GM12874 (cell line): ENCODE measurements around the gene MX2.

ENCODE experiments used
- TF ChIP-seq, protein P1 (sequence below): IDR thresholded peaks from 2 replicates; pipeline ENCODE4 v1.5.1; 2011; ENCODE audit warnings: low read depth, mild to moderate bottlenecking, control low read depth, low read length, moderate library complexity; ENCODE audit not compliant: insufficient read depth

Gene MX2

DNA sequence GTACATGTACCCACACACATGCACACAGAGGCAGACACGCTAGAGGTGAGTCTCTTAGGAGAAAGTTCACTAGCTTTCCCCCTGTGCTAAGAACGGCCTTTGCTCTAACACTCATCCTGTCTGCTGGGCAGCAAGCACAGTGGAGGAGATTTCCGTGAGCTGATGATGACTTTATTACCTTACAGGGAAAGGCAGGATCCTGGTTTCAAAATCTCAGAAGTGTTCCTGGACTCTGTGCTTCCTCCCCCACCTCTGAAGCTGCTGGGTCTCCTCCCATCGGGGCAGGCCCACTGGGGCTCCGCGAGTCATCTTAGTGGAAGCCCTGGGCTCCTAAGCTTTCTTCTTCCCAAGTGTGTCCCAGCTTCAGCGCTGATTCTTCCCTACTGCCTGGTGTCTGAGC lies 42.6 kb upstream of the MX2 start:
- TF ChIP-seq, protein P1, sequence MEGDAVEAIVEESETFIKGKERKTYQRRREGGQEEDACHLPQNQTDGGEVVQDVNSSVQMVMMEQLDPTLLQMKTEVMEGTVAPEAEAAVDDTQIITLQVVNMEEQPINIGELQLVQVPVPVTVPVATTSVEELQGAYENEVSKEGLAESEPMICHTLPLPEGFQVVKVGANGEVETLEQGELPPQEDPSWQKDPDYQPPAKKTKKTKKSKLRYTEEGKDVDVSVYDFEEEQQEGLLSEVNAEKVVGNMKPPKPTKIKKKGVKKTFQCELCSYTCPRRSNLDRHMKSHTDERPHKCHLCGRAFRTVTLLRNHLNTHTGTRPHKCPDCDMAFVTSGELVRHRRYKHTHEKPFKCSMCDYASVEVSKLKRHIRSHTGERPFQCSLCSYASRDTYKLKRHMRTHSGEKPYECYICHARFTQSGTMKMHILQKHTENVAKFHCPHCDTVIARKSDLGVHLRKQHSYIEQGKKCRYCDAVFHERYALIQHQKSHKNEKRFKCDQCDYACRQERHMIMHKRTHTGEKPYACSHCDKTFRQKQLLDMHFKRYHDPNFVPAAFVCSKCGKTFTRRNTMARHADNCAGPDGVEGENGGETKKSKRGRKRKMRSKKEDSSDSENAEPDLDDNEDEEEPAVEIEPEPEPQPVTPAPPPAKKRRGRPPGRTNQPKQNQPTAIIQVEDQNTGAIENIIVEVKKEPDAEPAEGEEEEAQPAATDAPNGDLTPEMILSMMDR, result no peak

DNA sequence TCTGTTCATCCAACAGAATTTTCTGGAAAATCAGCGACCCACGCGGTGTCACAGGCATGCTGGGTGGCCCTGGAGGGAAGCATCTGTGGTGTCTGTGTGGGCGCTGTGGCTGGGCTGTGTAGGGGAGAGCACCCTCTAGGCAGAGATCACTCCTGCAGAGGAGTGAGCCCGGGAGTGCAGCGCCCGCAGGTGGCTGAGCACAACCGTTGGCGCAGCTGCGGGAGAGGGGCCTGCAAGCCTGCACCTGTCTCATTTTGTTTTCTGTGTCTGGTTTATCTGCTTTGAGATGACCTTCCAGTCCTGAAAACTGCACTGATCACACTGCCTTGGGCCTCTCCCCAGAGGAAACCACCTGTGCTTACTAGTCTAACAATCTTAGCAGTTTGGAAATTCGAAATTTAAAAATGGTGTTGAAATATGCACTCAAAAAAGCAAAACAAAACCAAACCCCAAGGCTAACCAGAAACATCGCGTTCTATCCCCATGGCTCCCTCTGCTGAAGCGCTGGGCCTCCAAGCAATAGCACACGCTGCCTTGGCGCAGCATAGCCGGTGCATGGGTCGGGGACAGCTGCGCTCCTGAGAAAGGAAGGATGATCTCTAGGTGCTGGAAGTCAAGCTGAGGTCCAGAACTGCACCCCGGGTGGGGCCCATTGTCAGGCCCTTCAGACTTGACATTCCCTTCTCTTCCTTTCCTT lies 40.5 kb upstream of the MX2 start:
- TF ChIP-seq, protein P1, result no peak

DNA sequence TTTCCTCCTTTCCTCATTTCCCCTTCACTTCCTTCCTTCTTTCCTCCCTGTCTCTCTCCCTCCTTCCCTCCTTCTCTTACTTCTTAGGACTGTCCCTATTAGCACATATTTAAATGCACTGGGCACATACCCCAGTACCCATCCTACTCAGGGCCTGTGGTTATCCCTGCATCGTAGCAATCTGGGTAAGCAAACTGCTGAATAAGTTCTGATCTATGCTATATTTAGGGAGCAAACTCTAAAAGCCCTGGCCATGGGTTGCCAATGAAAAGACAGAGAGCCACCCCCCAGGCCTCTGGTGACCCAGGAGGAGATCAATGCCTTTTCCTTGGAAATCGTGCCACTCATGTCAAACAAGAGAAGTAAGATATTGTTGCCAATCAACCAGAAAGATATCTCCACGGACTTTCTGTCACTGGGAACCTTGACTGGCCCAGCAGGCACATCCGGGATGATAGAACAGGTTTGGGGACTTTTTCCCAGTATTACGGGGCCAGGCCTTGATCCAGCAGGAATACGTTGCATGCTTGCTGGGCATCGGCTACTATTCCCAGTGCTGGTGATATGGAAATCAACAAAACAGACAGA lies 39.8 kb upstream of the MX2 start:
- TF ChIP-seq, protein P1, result no peak

DNA sequence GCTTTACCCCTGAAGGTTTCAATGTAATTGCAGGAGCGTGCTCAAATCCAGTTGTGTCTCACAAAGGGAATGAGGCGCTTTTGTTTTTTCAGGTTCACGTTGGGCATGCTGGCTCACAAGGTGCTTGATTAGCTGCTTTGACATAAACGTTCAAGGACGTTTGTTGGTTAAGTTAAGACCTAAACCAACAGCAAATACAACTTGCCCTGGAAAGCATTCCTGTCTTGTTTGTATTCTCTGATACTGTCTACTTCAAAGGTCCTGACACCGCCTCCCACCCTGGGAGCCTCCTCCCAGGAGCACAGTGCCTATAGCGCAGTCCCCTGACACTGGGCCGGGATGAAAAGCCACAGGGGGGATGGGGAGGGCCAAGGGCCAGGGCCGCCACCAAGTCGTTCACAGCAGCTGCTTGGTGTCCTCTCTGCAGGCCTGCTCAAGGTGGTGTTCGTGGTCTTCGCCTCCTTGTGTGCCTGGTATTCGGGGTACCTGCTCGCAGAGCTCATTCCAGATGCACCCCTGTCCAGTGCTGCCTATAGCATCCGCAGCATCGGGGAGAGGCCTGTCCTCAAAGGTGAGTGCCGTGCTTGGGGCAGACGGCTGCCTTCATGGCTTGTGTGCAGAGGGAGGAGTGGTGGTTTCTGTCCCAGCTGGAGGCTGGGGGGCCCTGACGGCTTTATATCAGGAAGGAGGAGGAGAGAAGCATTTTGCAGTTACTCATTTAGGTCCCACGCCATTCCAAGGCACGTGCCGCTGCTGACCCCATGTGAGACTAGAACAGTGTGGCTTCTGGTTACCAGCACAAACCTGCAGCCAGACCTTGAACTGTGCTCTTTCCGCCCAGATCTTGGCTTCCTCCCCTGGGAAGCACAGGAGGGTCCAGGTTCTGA lies 39.1 kb upstream of the MX2 start:
- TF ChIP-seq, protein P1, result no peak

DNA sequence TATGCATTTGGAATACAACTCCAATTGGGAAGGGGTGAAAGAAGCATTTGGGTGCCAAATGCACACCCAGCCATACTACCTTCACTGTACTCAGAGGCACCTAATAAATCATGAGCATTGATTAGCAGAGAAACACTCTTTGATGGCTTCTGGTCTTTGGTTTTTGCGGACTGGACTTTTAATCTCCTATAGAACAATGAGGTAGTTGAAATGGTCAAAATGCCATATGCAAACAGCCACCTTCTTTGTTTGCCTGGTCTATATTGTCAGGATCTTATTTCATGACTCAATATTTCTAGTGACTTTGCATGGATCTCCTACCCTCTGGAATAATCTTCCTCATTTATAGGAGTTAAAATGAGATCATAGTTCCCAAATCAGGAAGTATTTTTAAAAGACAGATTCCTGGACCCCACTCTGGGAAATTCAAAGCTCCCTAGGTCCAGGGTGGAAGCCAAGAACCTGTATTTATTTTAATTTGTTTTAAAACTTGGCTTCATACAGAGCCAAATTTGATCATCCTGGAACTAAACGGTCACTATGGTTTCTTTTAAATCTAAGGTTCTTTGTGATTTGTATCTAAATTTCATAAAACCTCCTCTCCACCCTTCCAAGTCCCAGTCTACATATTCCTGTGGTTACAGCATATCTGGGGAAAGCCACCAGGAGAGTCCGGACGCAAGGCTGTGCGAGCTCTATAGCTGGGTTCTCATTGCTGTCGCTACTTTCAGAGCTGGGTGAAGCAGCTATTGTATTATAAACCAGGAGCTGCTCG lies 36.5 kb upstream of the MX2 start:
- TF ChIP-seq, protein P1, result no peak

DNA sequence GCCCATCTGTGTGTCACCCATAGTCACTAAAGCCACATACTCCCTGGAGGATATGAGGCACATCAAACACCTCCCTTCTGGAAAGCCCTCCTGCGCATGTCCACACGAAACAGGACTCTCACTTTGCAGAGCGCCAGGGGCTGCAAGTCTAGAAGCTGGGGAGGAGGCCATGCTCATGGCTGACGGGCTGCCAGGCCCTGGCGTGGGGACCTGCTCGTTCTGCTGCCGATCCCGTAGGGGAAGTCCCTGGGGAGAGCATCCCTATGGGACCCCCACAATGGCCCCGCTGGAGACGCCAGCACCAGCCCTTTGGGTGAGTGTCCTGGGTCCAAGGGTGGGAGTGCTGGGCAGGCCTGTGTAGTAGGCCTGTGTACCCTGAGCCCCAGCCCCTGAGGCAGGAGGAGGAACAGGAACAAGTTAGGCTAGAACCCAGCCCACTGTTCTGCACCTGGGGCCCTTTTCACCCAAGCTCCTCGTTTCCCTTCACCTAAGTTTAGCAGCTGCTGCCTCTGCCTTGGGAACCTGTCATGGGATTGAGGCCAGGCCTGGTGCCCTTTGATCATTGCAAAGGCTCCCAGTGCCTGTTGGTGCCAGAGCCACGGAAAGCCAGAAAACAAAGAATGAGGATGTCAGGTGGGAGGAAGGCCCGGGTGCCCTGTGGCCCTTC lies 35.3 kb upstream of the MX2 start:
- TF ChIP-seq, protein P1, result no peak
